B cell (primary cell): ENCODE results near the gene NT5M. TPM values are rescaled to one million over a fixed set of nuclear protein-coding genes. Genes with fewer than 3 reads are reported as not detected.

ENCODE experiments used
- ATAC-seq: fragments of 200-7000 bp; cut with Tn5 transposase; one replicate; pipeline ENCODE4 v1.10.0; 2021; ENCODE audit warnings: low read depth, mild to moderate bottlenecking, moderate number of reproducible peaks, moderate library complexity
- CTCF ChIA-PET: fragments of 350-600 bp; sonication (Branson Sonifier 250); formaldehyde crosslinking; loops from one replicate; lab custom pipeline; 2021; ENCODE audit warnings: antibody characterized with exemption, inconsistent platforms; lab: Charles Lee
- POLR2A ChIA-PET: fragments of 350-600 bp; sonication (Branson Sonifier 250); formaldehyde crosslinking; loops from one replicate; lab custom pipeline; 2021; ENCODE audit warnings: antibody characterized with exemption; lab: Charles Lee
- DNase-seq: peaks from one replicate; pipeline ENCODE4 v3.0.0; 2013
- H2AFZ ChIP-seq: 2 replicates; pipeline ENCODE4 v1.6.1; 2012; ENCODE audit warnings: mild to moderate bottlenecking, low read depth, low read length; ENCODE audit not compliant: insufficient read depth, poor library complexity, severe bottlenecking
- H3K27ac ChIP-seq, 2 donors: 1 replicate in 1 of 2; 2 replicates in 1 of 2; pipeline ENCODE4 v1.5.1; 2012 to 2013; ENCODE audit warnings: low read length in 2 of 2, mild to moderate bottlenecking in 2 of 2, moderate library complexity in 1 of 2
- H3K27me3 ChIP-seq, 4 experiments: fragments of 200-600 bp in 1 of 4; sonication (generic) in 1 of 4; replicated peaks in 1 of 4; 1 replicate in 2 of 4; 2 replicates in 2 of 4; pipeline versions ENCODE4 v1.6.1 to v1.7.0; 2013 to 2016; ENCODE audit warnings: low read length in 3 of 4, mild to moderate bottlenecking in 2 of 4, mixed read lengths in 1 of 4, moderate library complexity in 1 of 4; ENCODE audit not compliant: insufficient read depth in 4 of 4, control insufficient read depth in 3 of 4; ENCODE audit errors: control extremely low read depth in 1 of 4
- H3K36me3 ChIP-seq, 2 experiments: replicated peaks in 1 of 2; 1 replicate in 1 of 2; 2 replicates in 1 of 2; pipeline versions ENCODE4 v1.6.1 to v1.7.1; 2013; ENCODE audit warnings: low read length in 1 of 2; ENCODE audit not compliant: insufficient read depth in 2 of 2, control insufficient read depth in 1 of 2; ENCODE audit errors: control extremely low read depth in 1 of 2, extremely low read depth in 1 of 2
- H3K4me1 ChIP-seq, 2 donors: fragments of 200-600 bp in 1 of 2; sonication (generic) in 1 of 2; 1 replicate in 1 of 2; 2 replicates in 1 of 2; pipeline versions ENCODE4 v1.5.1 to v1.6.1; 2013 to 2017; ENCODE audit warnings: low read length in 2 of 2; ENCODE audit not compliant: control insufficient read depth in 2 of 2, insufficient read depth in 2 of 2
- H3K4me2 ChIP-seq: replicated peaks from 2 replicates; pipeline ENCODE3; 2012; ENCODE audit warnings: mild to moderate bottlenecking, low read depth, low read length; ENCODE audit not compliant: poor library complexity, severe bottlenecking
- H3K4me3 ChIP-seq, 5 experiments: fragments of 200-600 bp in 1 of 5; sonication (generic) in 1 of 5; 1 replicate in 3 of 5; 2 replicates in 2 of 5; pipeline versions ENCODE4 v1.5.1 to v1.7.0; 2011 to 2016; ENCODE audit warnings: low read length in 4 of 5, mild to moderate bottlenecking in 4 of 5, low read depth in 2 of 5, control low read depth in 1 of 5, moderate library complexity in 1 of 5; ENCODE audit not compliant: insufficient read depth in 1 of 5; ENCODE audit errors: control extremely low read depth in 1 of 5, extremely low read depth in 1 of 5
- H3K79me2 ChIP-seq: fragments of 200-600 bp; sonication (generic); one replicate; pipeline ENCODE4 v1.6.0; 2016; ENCODE audit warnings: low read length; ENCODE audit not compliant: control insufficient read depth, insufficient read depth
- H3K9ac ChIP-seq: fragments of 200-600 bp; sonication (generic); 2 replicates; pipeline ENCODE4 v1.6.1; 2017; ENCODE audit warnings: mild to moderate bottlenecking, low read length, moderate library complexity
- H3K9me3 ChIP-seq, 3 donors: one replicate each; pipeline versions ENCODE4 v1.6.1 to v1.7.1; 2013; ENCODE audit warnings: low read length in 2 of 3; ENCODE audit not compliant: control insufficient read depth in 2 of 3, insufficient read depth in 1 of 3; ENCODE audit errors: control extremely low read depth in 1 of 3
- H4K20me1 ChIP-seq: 2 replicates; pipeline ENCODE4 v1.6.0; 2012; ENCODE audit warnings: mild to moderate bottlenecking, low read length; ENCODE audit not compliant: insufficient read depth, control insufficient read depth, poor library complexity, severe bottlenecking
- H3K27ac Mint-ChIP-seq: one replicate; pipeline ENCODE4 v1.8.0; 2021; ENCODE audit warnings: mixed read lengths
- H3K27me3 Mint-ChIP-seq: one replicate; pipeline ENCODE4 v1.8.0; 2021; ENCODE audit warnings: mixed read lengths
- H3K4me1 Mint-ChIP-seq: one replicate; pipeline ENCODE4 v1.8.0; 2021; ENCODE audit warnings: mixed read lengths
- H3K4me3 Mint-ChIP-seq: one replicate; pipeline ENCODE4 v1.8.0; 2021; ENCODE audit warnings: mixed read lengths
- H3K9me3 Mint-ChIP-seq: one replicate; pipeline ENCODE4 v1.8.0; 2022; ENCODE audit warnings: mixed read lengths; ENCODE audit not compliant: insufficient read depth
- EZH2 ChIP-seq: IDR thresholded peaks from 2 replicates; pipeline ENCODE4 v1.6.1; 2012; ENCODE audit warnings: borderline replicate concordance, low read depth, mild to moderate bottlenecking, moderate library complexity, low read length; ENCODE audit not compliant: insufficient read depth, poor library complexity, severe bottlenecking
- WGBS: methylation state at CpG from one replicate; pipeline ENCODE4 v1.1.5; 2013; ENCODE audit warnings: missing lambda C conversion rate; ENCODE audit not compliant: insufficient coverage; 5-methylcytosine and 5-hydroxymethylcytosine counted together
- intact Hi-C: fragments of 100-400 bp; cut with micrococcal nuclease; formaldehyde crosslinking; loops from one replicate; pipeline ENCODE4 v1.10.0; 2022
- polyA plus RNA-seq: library from polyadenylated mRNA; depleted of rRNA; stranded (reverse); fragments of >200 nt; gene quantifications from 2 replicates; pipeline ENCODE4 v1.2.3, GENCODE V29; 2012
- total RNA-seq, 2 donors: library from RNA; stranded (reverse); fragments of 120-200 nt in 1 of 2; gene quantifications; 1 replicate in 1 of 2; 2 replicates in 1 of 2; pipeline versions ENCODE4 v1.2.3 to v1.2.4, GENCODE V29; 2013 to 2022
- TF ChIP-seq, protein P1 (sequence below): fragments of 200-600 bp; IDR thresholded peaks from one replicate; pipeline ENCODE4 v1.8.0; 2022; ENCODE audit warnings: antibody characterized with exemption, mild to moderate bottlenecking

Gene NT5M
- total and polyA plus RNA-seq, 2 donors (not counting 1 experiment from before 2014, with no cell fraction given), result 0.40 to 0.47 TPM

DNA sequence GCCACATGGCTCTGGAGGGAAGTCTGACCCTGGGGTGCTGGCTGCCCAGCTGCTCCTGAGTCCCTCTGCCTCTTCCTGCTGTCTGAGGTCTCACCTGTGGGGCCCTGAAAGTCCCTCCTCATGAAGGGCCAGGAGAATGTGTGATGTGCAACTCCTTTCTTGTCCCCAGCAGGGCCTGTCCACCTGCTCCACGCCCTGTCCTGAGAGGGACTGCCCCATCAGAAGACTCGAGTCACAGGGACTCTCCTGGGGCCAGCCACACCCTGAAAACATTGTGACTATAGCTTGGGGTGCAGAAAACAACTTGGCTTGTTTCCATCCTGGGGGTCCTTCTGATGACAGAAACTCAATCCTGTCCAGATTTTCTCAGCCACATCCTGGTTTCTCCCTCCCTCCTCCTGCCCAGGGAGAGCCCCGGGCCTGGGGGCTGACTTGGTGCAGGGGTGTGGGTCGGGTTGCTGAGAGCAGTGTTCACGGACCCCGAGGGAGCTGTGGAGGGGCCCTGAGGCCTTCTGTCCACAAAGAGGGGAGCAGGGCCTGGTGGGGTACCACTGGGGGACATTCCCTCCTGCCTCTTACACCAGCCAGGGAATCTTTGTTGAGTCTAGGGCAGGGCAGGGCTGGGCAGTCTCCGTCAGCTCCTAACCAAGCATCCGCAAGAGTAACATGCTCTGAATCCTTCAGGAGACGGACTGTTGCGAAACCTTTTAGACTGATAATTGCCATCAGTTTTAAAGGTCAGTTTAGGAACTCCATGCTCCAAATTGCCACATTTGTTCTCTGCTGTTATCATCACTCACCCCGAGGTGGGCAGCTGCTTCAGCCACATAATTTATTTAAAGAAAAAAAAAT lies 45.9 kb downstream of the NT5M start:
- H3K9me3 ChIP-seq, result no peaks in the 10 kb centered on the region
- Mint-ChIP-seq H3K4me3 (no peak overlapping the region), H3K27ac (no peak overlapping the region), H3K27me3 (no peaks in the 10 kb centered on the region), H3K4me1 (no peaks in the 10 kb centered on the region), H3K9me3 (no peaks in the 10 kb centered on the region)
- intact Hi-C loops, result no loop called here
- no peak overlapping the region for H3K9ac ChIP-seq
- H3K4me3 ChIP-seq, result no peak overlapping the region
- H3K79me2 ChIP-seq, result no peaks in the 10 kb centered on the region
- H3K36me3 ChIP-seq, result no peaks in the 10 kb centered on the region
- no peaks in the 10 kb centered on the region for H4K20me1 ChIP-seq
- H2AFZ ChIP-seq, result no peak overlapping the region
- TF ChIP-seq, protein P1, sequence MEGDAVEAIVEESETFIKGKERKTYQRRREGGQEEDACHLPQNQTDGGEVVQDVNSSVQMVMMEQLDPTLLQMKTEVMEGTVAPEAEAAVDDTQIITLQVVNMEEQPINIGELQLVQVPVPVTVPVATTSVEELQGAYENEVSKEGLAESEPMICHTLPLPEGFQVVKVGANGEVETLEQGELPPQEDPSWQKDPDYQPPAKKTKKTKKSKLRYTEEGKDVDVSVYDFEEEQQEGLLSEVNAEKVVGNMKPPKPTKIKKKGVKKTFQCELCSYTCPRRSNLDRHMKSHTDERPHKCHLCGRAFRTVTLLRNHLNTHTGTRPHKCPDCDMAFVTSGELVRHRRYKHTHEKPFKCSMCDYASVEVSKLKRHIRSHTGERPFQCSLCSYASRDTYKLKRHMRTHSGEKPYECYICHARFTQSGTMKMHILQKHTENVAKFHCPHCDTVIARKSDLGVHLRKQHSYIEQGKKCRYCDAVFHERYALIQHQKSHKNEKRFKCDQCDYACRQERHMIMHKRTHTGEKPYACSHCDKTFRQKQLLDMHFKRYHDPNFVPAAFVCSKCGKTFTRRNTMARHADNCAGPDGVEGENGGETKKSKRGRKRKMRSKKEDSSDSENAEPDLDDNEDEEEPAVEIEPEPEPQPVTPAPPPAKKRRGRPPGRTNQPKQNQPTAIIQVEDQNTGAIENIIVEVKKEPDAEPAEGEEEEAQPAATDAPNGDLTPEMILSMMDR, result no peak
- TF ChIP-seq EZH2, result no peak
- H3K4me1 ChIP-seq, result no peaks in the 10 kb centered on the region
- H3K4me2 ChIP-seq, result no peak overlapping the region
- no peaks in the 10 kb centered on the region for H3K27me3 ChIP-seq
- POLR2A ChIA-PET, result no interaction called here
- CTCF ChIA-PET, result interaction anchor here (1.2 to 9.0 kb wide), 2 partner anchors 293 to 294 kb away, joined by 3 to 124 read pairs; no protein-coding TSS in a partner anchor
- no peak overlapping the region for H3K27ac ChIP-seq
- no peak for ATAC-seq
- 83% methylated on average over 7 of the region's 11 CpGs for WGBS
- DNase-seq, result no peak

DNA sequence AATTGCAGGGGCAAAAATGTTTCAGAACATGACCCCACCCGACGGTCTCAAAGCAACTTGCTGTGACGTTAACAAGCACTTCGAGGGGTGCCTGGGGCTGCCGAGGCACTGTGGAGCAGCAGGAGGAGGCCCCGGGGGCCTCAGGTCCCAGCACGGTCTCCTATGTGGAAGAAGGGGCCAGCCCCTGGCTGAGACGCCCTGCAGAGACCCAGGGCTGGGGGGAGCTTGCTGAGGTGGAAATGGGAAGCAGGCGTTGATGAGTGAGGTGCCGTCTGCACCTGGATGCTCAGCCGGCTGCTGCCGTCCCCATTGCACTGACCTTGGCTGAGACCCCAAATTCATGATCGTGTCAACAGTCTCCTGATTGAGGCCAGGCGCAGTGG lies 46.5 kb downstream of the NT5M start:
- Histone ChIP-seq H3K9ac (no peak overlapping the region), H3K27ac (no peak overlapping the region), H3K4me1 (peaks cover 0 to 2% of the 10 kb centered on the region in 2 donors), H3K36me3 (no peaks in the 10 kb centered on the region), H3K9me3 (no peaks in the 10 kb centered on the region), H3K79me2 (no peaks in the 10 kb centered on the region), H3K4me2 (no peak overlapping the region), H2AFZ (no peak overlapping the region), H3K4me3 (no peak overlapping the region), H3K27me3 (no peaks in the 10 kb centered on the region), H4K20me1 (no peaks in the 10 kb centered on the region)
- Mint-ChIP-seq H3K27ac (no peak overlapping the region), H3K27me3 (no peaks in the 10 kb centered on the region), H3K9me3 (no peaks in the 10 kb centered on the region), H3K4me1 (peaks cover under 1% of the 10 kb centered on the region), H3K4me3 (no peak overlapping the region)
- intact Hi-C loops, result no loop called here
- ChIA-PET CTCF (interaction anchor here (9.0 kb wide), 1 partner anchor 292 kb away, joined by 124 read pairs; no protein-coding TSS in a partner anchor), POLR2A (no interaction called here)
- TF ChIP-seq, protein P1, result no peak
- no peak for TF ChIP-seq EZH2
- 85% methylated on average over 14 of the region's 14 CpGs for WGBS
- DNase-seq (no peak), ATAC-seq (no peak)
